HepG2 (cell line): ENCODE measurements around the gene KCNQ5. TPM values are rescaled to one million over a fixed set of nuclear protein-coding genes. Genes with fewer than 3 reads are reported as not detected.

ENCODE experiments used
- ATAC-seq: fragments of 200-7000 bp; cut with Tn5 transposase; 3 replicates; pipeline ENCODE4 v1.9.1; 2020; ENCODE audit warnings: mild to moderate bottlenecking, moderate library complexity
- BruUV-seq: library from RNA; stranded (reverse); fragments of 400-500 nt; replicated peaks from 2 replicates; lab custom pipeline; 2021; lab: Mats Ljungman, UMichigan
- CTCF ChIA-PET: fragments of 300-600 bp; formaldehyde crosslinking; extraction: SDS; loops from one replicate; lab custom pipeline; 2021; ENCODE audit warnings: low total read pairs, inconsistent platforms, low intra/inter-chr PET ratio; lab: Yijun Ruan, JAX
- POLR2A ChIA-PET: fragments of 350-600 bp; sonication (Branson Sonifier 250); formaldehyde crosslinking; loops from one replicate; lab custom pipeline; 2020; ENCODE audit warnings: antibody characterized with exemption, inconsistent platforms; lab: Yijun Ruan, JAX
- DNase-seq: peaks from one replicate; pipeline ENCODE4 v3.0.0-alpha.2; 2015; ENCODE audit warnings: low spot score
- FAIRE-seq: peaks from 3 replicates; lab custom pipeline; 2011; peaks lifted over from hg19 to GRCh38; lab: Jason Lieb, UNC
- H2AFZ ChIP-seq: one replicate; pipeline ENCODE4 v1.6.1; 2011; ENCODE audit warnings: low read length, inconsistent platforms
- H3K27ac ChIP-seq: fragments of 300-600 bp; 3 replicates; pipeline ENCODE4 v1.8.0; 2011; ENCODE audit warnings: mixed run types, mild to moderate bottlenecking, mixed read lengths, low read length, inconsistent platforms; ENCODE audit not compliant: insufficient read depth; ENCODE audit errors: extremely low read length
- H3K27me3 ChIP-seq, 2 experiments: fragments of 200-600 bp in 1 of 2; 2 replicates in 1 of 2; 3 replicates in 1 of 2; pipeline versions ENCODE4 v1.6.0 to v1.8.0; 2011; ENCODE audit warnings: low read length in 2 of 2, mild to moderate bottlenecking in 2 of 2, moderate library complexity in 2 of 2, inconsistent platforms in 1 of 2; ENCODE audit not compliant: insufficient read depth in 2 of 2, control insufficient read depth in 1 of 2
- H3K36me3 ChIP-seq, 2 experiments: fragments of 200-600 bp in 1 of 2; replicated peaks in 1 of 2; 2 replicates in 1 of 2; 3 replicates in 1 of 2; pipeline versions ENCODE4 v1.5.1 to v1.8.0; 2011; ENCODE audit warnings: low read length in 2 of 2, inconsistent platforms in 1 of 2; ENCODE audit not compliant: insufficient read depth in 2 of 2, control insufficient read depth in 1 of 2
- H3K4me1 ChIP-seq: 2 replicates; pipeline ENCODE4 v1.5.1; 2012; ENCODE audit warnings: low read length, inconsistent platforms; ENCODE audit not compliant: insufficient read depth
- H3K4me2 ChIP-seq: 2 replicates; pipeline ENCODE4 v1.6.0; 2011; ENCODE audit warnings: low read depth, low read length, inconsistent platforms
- H3K4me3 ChIP-seq, 3 experiments: fragments of 200-600 bp in 1 of 3; sonication (generic), shearing (Covaris generic) in 1 of 3; replicated peaks in 1 of 3; 2 replicates each; pipeline ENCODE4 v1.5.1; 2011 to 2016; ENCODE audit warnings: low read length in 3 of 3, inconsistent platforms in 2 of 3, low read depth in 2 of 3, mild to moderate bottlenecking in 2 of 3, control low read depth in 1 of 3, mixed read lengths in 1 of 3; ENCODE audit not compliant: insufficient read depth in 1 of 3
- H3K79me2 ChIP-seq: one replicate; pipeline ENCODE4 v1.6.1; 2011; ENCODE audit warnings: low read length, inconsistent platforms; ENCODE audit not compliant: insufficient read depth
- H3K9ac ChIP-seq: 2 replicates; pipeline ENCODE4 v1.6.0; 2011; ENCODE audit warnings: mild to moderate bottlenecking, low read depth, low read length, inconsistent platforms; ENCODE audit not compliant: insufficient read depth
- H3K9me3 ChIP-seq: 2 replicates; pipeline ENCODE4 v1.5.1; 2012; ENCODE audit warnings: mild to moderate bottlenecking, low read length
- H4K20me1 ChIP-seq: 2 replicates; pipeline ENCODE4 v1.6.0; 2011; ENCODE audit warnings: inconsistent platforms, mild to moderate bottlenecking, low read length, moderate library complexity; ENCODE audit not compliant: insufficient read depth
- IRF1 ChIP-seq: sonication (generic); formaldehyde crosslinking; IDR thresholded peaks from 2 replicates; pipeline ENCODE4 v1.4.0; 2020; ENCODE audit warnings: low read depth, mild to moderate bottlenecking, missing genetic modification reagents
- ISL2 ChIP-seq: sonication (generic); formaldehyde crosslinking; IDR thresholded peaks from 2 replicates; pipeline ENCODE4 v1.5.0; 2020; ENCODE audit warnings: missing genetic modification reagents
- WGBS: methylation state at CpG from one replicate; pipeline ENCODE4 v1.1.6; 2017; ENCODE audit warnings: low lambda C conversion rate; 5-methylcytosine and 5-hydroxymethylcytosine counted together
- in situ Hi-C: cut with HindIII; loops from 2 replicates; pipeline ENCODE4 v1.10.0; 2017; ENCODE audit warnings: low pct_unique_long_range_greater_than_20kb; ENCODE audit not compliant: extremely low pct_ligation_motif_present
- intact Hi-C: fragments of 100-400 bp; cut with micrococcal nuclease; formaldehyde crosslinking; loops from one replicate; pipeline ENCODE4 v1.10.0; 2022; ENCODE audit not compliant: unreplicated experiment
- polyA plus RNA-seq, 8 experiments: library from polyadenylated mRNA; depleted of rRNA in 3 of 8; stranded (reverse) in 7 of 8; unstranded in 1 of 8; fragments of >200 nt; fragmentation: Illumina TruSeq in 4 of 8; extraction: Trizol in 4 of 8; gene quantifications; 2 replicates each; pipeline versions ENCODE4 v1.2.1 to v1.2.3, GENCODE V29; 2011 to 2016; ENCODE audit warnings: low read depth in 4 of 8, missing spikeins in 1 of 8, mixed read lengths in 1 of 8; ENCODE audit not compliant: insufficient read depth in 1 of 8
- total RNA-seq, 5 experiments: library from RNA; depleted of rRNA; stranded (reverse); fragments of >200 nt; fragmentation: Illumina TruSeq; extraction: Trizol; gene quantifications; 2 replicates each; pipeline ENCODE4 v1.2.3, GENCODE V29; 2016; ENCODE audit warnings: low read depth in 1 of 5
- TF ChIP-seq, protein P1 (sequence below): sonication (generic); formaldehyde crosslinking; IDR thresholded peaks from 2 replicates; pipeline ENCODE4 v1.8.1; 2022; ENCODE audit warnings: low read depth, mild to moderate bottlenecking, missing genetic modification reagents
- TF ChIP-seq, protein P2 (sequence below): sonication (generic); formaldehyde crosslinking; IDR thresholded peaks from one replicate; pipeline ENCODE4 v1.5.1; 2020; ENCODE audit warnings: mild to moderate bottlenecking, missing genetic modification reagents; ENCODE audit errors: not compliant biosample characterization

Gene KCNQ5
- total and polyA plus RNA-seq, 2 of the 13 experiments (the other 11 are each of a cell fraction or from before 2014, with no cell fraction given): 0.04 TPM; not detected in 1

DNA sequence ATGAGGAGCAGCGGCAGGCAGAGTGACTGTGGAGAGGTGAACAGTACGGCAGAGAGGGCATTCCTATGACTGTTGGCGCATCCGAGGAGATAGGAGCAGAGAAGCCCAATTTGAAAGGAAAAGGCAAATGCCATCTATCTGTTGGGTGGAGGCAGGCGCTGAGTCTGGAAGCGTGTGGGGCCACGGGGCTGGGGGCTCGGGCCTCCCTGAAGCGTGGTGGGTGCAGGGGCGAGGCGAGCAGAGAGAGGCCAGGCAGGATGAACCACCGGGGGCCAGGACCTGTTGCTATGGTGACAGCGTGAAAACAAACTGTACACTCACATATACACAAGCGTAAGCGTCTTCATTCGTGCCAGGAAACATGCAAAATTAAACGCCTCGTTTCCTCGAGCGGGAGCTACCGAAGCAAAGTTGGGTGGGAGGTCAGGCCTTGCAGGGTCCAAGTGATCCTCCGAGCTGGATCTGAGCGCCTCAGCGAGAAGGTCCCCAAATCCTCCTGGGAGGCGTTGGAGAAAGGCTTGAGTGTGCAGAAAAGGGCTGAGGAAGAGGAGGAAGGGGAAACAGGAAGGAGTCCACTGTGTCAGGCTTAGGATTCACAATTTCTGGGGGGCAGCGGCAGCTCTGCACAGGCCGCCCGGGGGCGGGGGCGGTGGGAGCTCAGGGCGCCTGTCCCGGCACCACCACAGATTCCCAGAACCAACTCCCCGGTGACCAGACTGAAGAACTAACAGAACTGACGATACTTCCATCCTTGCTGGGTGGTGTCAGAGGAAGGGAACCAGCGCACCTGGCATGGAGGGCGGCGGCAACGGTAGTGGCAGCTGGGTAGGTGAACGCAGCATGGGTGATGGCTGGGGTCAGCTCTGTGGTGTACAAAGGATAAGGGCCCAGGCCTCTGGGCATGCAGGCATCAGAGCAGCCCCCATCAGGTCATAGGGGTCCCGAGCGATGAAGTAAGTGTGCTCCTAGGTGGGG is 535.2 kb downstream of the KCNQ5 start (continued):
- TF ChIP-seq, protein P1, sequence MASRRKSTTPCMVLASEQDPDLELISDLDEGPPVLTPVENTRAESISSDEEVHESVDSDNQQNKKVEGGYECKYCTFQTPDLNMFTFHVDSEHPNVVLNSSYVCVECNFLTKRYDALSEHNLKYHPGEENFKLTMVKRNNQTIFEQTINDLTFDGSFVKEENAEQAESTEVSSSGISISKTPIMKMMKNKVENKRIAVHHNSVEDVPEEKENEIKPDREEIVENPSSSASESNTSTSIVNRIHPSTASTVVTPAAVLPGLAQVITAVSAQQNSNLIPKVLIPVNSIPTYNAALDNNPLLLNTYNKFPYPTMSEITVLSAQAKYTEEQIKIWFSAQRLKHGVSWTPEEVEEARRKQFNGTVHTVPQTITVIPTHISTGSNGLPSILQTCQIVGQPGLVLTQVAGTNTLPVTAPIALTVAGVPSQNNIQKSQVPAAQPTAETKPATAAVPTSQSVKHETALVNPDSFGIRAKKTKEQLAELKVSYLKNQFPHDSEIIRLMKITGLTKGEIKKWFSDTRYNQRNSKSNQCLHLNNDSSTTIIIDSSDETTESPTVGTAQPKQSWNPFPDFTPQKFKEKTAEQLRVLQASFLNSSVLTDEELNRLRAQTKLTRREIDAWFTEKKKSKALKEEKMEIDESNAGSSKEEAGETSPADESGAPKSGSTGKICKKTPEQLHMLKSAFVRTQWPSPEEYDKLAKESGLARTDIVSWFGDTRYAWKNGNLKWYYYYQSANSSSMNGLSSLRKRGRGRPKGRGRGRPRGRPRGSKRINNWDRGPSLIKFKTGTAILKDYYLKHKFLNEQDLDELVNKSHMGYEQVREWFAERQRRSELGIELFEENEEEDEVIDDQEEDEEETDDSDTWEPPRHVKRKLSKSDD (CRISPR knock-in tag): no peak
- no peak for TF ChIP-seq IRF1 (CRISPR knock-in tag)

- Histone ChIP-seq H3K27me3 (no peaks in the 10 kb centered on the region), H2AFZ (no peak overlapping the region), H3K36me3 (no peaks in the 10 kb centered on the region), H3K9me3 (no peaks in the 10 kb centered on the region), H3K4me3 (no peak overlapping the region), H4K20me1 (no peaks in the 10 kb centered on the region), H3K27ac (no peak overlapping the region), H3K4me1 (no peaks in the 10 kb centered on the region), H3K4me2 (no peak overlapping the region), H3K79me2 (no peaks in the 10 kb centered on the region), H3K9ac (no peak overlapping the region)
- intact Hi-C loops (no loop called here), in situ Hi-C loops (no loop called here)
- BruUV-seq: no TSS peak
- DNase-seq (no peak), ATAC-seq (no peak), FAIRE-seq (no peak)
- WGBS: 82% methylated on average over 28 of the region's 34 CpGs
- ChIA-PET POLR2A (no interaction called here), CTCF (no interaction called here)
- no peak for TF ChIP-seq ISL2
- TF ChIP-seq, protein P2, sequence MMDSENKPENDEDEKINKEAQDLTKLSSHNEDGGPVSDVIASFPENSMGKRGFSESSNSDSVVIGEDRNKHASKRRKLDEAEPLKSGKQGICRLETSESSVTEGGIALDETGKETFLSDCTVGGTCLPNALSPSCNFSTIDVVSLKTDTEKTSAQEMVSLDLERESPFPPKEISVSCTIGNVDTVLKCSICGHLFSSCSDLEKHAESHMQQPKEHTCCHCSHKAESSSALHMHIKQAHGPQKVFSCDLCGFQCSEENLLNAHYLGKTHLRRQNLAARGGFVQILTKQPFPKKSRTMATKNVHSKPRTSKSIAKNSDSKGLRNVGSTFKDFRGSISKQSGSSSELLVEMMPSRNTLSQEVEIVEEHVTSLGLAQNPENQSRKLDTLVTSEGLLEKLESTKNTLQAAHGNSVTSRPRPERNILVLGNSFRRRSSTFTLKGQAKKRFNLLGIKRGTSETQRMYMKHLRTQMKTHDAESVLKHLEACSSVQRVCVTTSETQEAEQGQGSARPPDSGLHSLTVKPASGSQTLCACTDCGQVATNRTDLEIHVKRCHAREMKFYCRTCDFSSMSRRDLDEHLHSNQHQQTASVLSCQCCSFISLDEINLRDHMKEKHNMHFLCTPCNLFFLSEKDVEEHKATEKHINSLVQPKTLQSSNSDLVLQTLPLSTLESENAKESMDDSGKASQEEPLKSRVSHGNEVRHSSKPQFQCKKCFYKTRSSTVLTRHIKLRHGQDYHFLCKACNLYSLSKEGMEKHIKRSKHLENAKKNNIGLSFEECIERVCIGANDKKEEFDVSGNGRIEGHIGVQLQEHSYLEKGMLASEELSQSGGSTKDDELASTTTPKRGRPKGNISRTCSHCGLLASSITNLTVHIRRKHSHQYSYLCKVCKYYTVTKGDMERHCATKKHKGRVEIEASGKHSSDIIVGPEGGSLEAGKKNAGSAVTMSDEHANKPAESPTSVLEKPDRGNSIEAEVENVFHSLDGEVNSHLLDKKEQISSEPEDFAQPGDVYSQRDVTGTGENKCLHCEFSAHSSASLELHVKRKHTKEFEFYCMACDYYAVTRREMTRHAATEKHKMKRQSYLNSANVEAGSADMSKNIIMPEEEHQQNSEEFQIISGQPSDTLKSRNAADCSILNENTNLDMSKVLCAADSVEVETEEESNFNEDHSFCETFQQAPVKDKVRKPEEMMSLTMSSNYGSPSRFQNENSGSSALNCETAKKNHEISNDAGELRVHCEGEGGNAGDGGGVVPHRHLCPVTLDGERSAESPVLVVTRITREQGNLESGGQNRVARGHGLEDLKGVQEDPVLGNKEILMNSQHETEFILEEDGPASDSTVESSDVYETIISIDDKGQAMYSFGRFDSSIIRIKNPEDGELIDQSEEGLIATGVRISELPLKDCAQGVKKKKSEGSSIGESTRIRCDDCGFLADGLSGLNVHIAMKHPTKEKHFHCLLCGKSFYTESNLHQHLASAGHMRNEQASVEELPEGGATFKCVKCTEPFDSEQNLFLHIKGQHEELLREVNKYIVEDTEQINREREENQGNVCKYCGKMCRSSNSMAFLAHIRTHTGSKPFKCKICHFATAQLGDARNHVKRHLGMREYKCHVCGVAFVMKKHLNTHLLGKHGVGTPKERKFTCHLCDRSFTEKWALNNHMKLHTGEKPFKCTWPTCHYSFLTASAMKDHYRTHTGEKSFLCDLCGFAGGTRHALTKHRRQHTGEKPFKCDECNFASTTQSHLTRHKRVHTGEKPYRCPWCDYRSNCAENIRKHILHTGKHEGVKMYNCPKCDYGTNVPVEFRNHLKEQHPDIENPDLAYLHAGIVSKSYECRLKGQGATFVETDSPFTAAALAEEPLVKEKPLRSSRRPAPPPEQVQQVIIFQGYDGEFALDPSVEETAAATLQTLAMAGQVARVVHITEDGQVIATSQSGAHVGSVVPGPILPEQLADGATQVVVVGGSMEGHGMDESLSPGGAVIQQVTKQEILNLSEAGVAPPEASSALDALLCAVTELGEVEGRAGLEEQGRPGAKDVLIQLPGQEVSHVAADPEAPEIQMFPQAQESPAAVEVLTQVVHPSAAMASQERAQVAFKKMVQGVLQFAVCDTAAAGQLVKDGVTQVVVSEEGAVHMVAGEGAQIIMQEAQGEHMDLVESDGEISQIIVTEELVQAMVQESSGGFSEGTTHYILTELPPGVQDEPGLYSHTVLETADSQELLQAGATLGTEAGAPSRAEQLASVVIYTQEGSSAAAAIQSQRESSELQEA: no peak
Measured at GRCh38 chr6:73157870-73158269, 536.0 kb downstream of the KCNQ5 start.
